GM12878 (cell line): ENCODE measurements around the gene SUPT4H1. TPM values are rescaled to one million over a fixed set of nuclear protein-coding genes. Genes with fewer than 3 reads are reported as not detected.

Source experiments
- BACH1 ChIP-seq: fragments of 450-650 bp; IDR thresholded peaks from 2 replicates; pipeline ENCODE4 v1.6.1; 2017; ENCODE audit warnings: mild to moderate bottlenecking, borderline replicate concordance
- BHLHE40 ChIP-seq, 2 experiments: fragments of 450-650 bp in 1 of 2; IDR thresholded peaks; 2 replicates each; pipeline ENCODE4 v1.6.1; 2011 to 2017; ENCODE audit warnings: low read depth in 2 of 2, borderline replicate concordance in 1 of 2, improper control_type of control experiment in 1 of 2, low read length in 1 of 2, mild to moderate bottlenecking in 1 of 2
- BRCA1 ChIP-seq: IDR thresholded peaks from 2 replicates; pipeline ENCODE4 v1.6.1; 2011; ENCODE audit warnings: low read depth, low read length, improper control_type of control experiment
- CREB1 ChIP-seq: IDR thresholded peaks from 2 replicates; pipeline ENCODE4 v1.6.1; 2012; ENCODE audit warnings: low read depth, mild to moderate bottlenecking, inconsistent platforms
- CTCF ChIP-seq, 3 experiments: IDR thresholded peaks in 2 of 3; conservative IDR thresholded peaks in 1 of 3; 2 replicates each; pipeline ENCODE4 v1.5.1; 2011; ENCODE audit warnings: low read depth in 3 of 3, low read length in 3 of 3, mild to moderate bottlenecking in 3 of 3, control low read depth in 2 of 3, moderate library complexity in 2 of 3, inconsistent platforms in 1 of 3, mixed read lengths in 1 of 3; ENCODE audit not compliant: control insufficient read depth in 2 of 3, insufficient read depth in 1 of 3; ENCODE audit errors: extremely low read depth in 1 of 3
- DPF2 ChIP-seq: fragments of 450-650 bp; IDR thresholded peaks from 2 replicates; pipeline ENCODE4 v1.6.1; 2017; ENCODE audit warnings: mild to moderate bottlenecking
- E4F1 ChIP-seq: fragments of 450-650 bp; IDR thresholded peaks from 2 replicates; pipeline ENCODE4 v1.6.1; 2018; ENCODE audit warnings: borderline replicate concordance, mild to moderate bottlenecking; ENCODE audit not compliant: partially characterized antibody
- ETV6 ChIP-seq, 2 experiments: fragments of 450-650 bp in 1 of 2; IDR thresholded peaks in 1 of 2; conservative IDR thresholded peaks in 1 of 2; 2 replicates each; pipeline ENCODE4 v1.6.1; 2014; ENCODE audit warnings: antibody characterized with exemption in 1 of 2, borderline replicate concordance in 1 of 2, low read depth in 1 of 2, mild to moderate bottlenecking in 1 of 2, moderate library complexity in 1 of 2
- HDAC2 ChIP-seq: fragments of 200-600 bp; sonication (generic); IDR thresholded peaks from 2 replicates; pipeline ENCODE4 v1.6.1; 2017
- IRF3 ChIP-seq: fragments of 450-650 bp; IDR thresholded peaks from 2 replicates; pipeline ENCODE4 v1.6.1; 2014; ENCODE audit warnings: mild to moderate bottlenecking
- MXI1 ChIP-seq: fragments of 150-350 bp; IDR thresholded peaks from 2 replicates; pipeline ENCODE4 v1.6.1; 2011; ENCODE audit warnings: low read depth, mild to moderate bottlenecking, inconsistent platforms, low read length, improper control_type of control experiment
- MYB ChIP-seq: fragments of 150-350 bp; IDR thresholded peaks from 2 replicates; pipeline ENCODE4 v1.6.1; 2014; ENCODE audit warnings: mild to moderate bottlenecking, low read depth, low read length, borderline replicate concordance
- NFIC ChIP-seq: IDR thresholded peaks from 2 replicates; pipeline ENCODE4 v1.6.1; 2012; ENCODE audit warnings: low read depth, mild to moderate bottlenecking, inconsistent platforms, low read length, moderate library complexity
- NKRF ChIP-seq: fragments of 450-650 bp; conservative IDR thresholded peaks from 2 replicates; pipeline ENCODE4 v1.6.1; 2017; ENCODE audit warnings: mild to moderate bottlenecking, moderate library complexity
- NRF1 ChIP-seq: conservative IDR thresholded peaks from 2 replicates; pipeline ENCODE4 v1.6.1; 2011; ENCODE audit warnings: mild to moderate bottlenecking, low read depth, low read length, improper control_type of control experiment
- SMAD1 ChIP-seq: fragments of 450-650 bp; IDR thresholded peaks from 2 replicates; pipeline ENCODE4 v1.6.1; 2018; ENCODE audit warnings: mild to moderate bottlenecking, low read depth; ENCODE audit not compliant: partially characterized antibody
- ZBTB11 ChIP-seq: fragments of 450-650 bp; formaldehyde crosslinking; IDR thresholded peaks from 2 replicates; pipeline ENCODE4 v1.5.0; 2022; ENCODE audit warnings: mild to moderate bottlenecking, missing genetic modification characterization
- ZNF622 ChIP-seq: fragments of 450-650 bp; IDR thresholded peaks from 2 replicates; pipeline ENCODE4 v1.6.1; 2017; ENCODE audit warnings: mild to moderate bottlenecking, inconsistent platforms
- polyA plus RNA-seq, 11 experiments: library from polyadenylated mRNA; depleted of rRNA in 4 of 11; unstranded in 6 of 11; stranded (reverse) in 5 of 11; fragments of >200 nt; fragmentation: Nextera tagmentation in 4 of 11; fragmentation: Illumina TruSeq in 1 of 11; extraction: Ambion mirVana in 4 of 11; extraction: Trizol in 1 of 11; gene quantifications; 1 replicate in 1 of 11; 2 replicates in 10 of 11; pipeline versions ENCODE4 v1.2.1 to v1.2.3, GENCODE V29; 2011 to 2016; ENCODE audit warnings: inconsistent platforms in 2 of 11, missing spikeins in 2 of 11, low read depth in 1 of 11
- total RNA-seq, 4 experiments: library from RNA; depleted of rRNA in 3 of 4; stranded (reverse); fragments of >200 nt in 3 of 4; fragmentation: Illumina TruSeq in 1 of 4; extraction: Trizol in 1 of 4; gene quantifications; 2 replicates each; pipeline versions ENCODE4 v1.2.1 to v1.2.3, GENCODE V29; 2013 to 2021

SUPT4H1 gene
- total and polyA plus RNA-seq, 10 of the 15 experiments (the other 5 are each of a cell fraction or from before 2014, with no cell fraction given): 83.8 to 293 (median 128) TPM

GRCh38 chr17:58338454-58338840 is 13.6 kb downstream of the SUPT4H1 start (continued):
- TF ChIP-seq CTCF (IDR thresholded peaks at IDR 0.05 in 2 of 3, conservative IDR thresholded peaks at IDR 0.05 in 1 of 3; ENCODE audit: control insufficient read depth in 2 of 3, extremely low read depth in 1 of 3, insufficient read depth in 1 of 3, low read depth in 3 of 3, low read length in 3 of 3): peak in 2 of 3 experiments; percentile 28 to 36; a peak in 2 of 6 replicates
- TF ChIP-seq NFIC: no peak
- TF ChIP-seq ETV6 (conservative IDR thresholded peaks at IDR 0.05 in 1 of 2, IDR thresholded peaks at IDR 0.05 in 1 of 2; ENCODE audit: borderline replicate concordance in 1 of 2, low read depth in 1 of 2): no peak
- TF ChIP-seq SMAD1: no peak
- no peak for TF ChIP-seq MXI1
- TF ChIP-seq NKRF: peak; percentile 75
- TF ChIP-seq NRF1: no peak
- no peak; the same call in 1 of the 2 replicates for TF ChIP-seq HDAC2
- TF ChIP-seq BACH1: peak; percentile 43; the same call in 1 of the 2 replicates
- no peak for TF ChIP-seq MYB
- TF ChIP-seq BHLHE40 (IDR thresholded peaks at IDR 0.05; ENCODE audit: borderline replicate concordance in 1 of 2, low read depth in 2 of 2, low read length in 1 of 2): no peak
- no peak; the same call in 1 of the 2 replicates for TF ChIP-seq DPF2
- TF ChIP-seq ZNF622: no peak
- TF ChIP-seq E4F1: no peak
- no peak for TF ChIP-seq CREB1
- TF ChIP-seq IRF3: no peak
- no peak for TF ChIP-seq BRCA1
- TF ChIP-seq ZBTB11: no peak
